ENCODE results near the gene FBXL2.
A peak's percentile ranks its signal among the peaks of the same experiment; 100 is the strongest.

The FBXL2 gene, protein sequence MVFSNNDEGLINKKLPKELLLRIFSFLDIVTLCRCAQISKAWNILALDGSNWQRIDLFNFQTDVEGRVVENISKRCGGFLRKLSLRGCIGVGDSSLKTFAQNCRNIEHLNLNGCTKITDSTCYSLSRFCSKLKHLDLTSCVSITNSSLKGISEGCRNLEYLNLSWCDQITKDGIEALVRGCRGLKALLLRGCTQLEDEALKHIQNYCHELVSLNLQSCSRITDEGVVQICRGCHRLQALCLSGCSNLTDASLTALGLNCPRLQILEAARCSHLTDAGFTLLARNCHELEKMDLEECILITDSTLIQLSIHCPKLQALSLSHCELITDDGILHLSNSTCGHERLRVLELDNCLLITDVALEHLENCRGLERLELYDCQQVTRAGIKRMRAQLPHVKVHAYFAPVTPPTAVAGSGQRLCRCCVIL

DNA sequence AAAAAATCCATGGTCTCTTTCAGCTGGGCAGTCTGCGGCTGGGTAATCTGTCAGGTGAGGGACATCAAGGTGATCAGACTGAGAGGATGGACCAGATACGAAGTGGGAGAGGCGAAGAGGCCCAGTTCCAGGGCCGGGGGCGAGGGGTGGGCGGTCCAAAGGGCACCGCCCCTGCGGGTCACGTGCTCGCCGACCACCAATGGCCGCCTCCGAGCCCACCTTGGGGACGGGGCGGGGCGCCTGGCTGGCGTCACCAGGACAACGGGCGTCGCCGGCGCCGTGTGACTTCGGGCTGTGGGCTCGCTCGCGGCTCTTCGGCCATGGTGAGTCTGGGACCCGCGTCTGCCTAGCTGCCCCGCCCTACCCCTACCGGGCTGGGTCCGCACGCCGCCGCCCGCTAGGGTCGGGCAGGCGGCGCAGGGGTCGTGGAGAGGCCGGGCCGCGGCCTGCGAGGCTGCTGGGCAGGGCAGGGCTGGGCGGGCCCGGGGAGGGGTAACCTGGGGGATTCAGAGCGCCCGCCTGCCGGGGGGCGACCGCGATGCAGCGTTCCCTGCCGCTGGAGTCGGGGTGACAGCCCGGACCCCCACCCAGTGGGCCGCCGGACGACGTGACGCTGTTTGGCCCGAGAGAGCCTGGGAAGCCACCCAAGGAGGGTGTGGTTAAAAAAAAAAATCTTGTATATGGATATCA lies at the start of gene FBXL2:
TSS of gene FBXL2 (plus strand) at position 250 of the 690 bp plus-strand sequence. CDS start at position 321, 71 bp downstream.
- H3K27ac Mint-ChIP-seq: no peak within 1 kb of the TSS
- H3K36me3 Mint-ChIP-seq (ENCODE audit: low read depth): no peaks in the 10 kb centered on the region
- H3K4me3 Mint-ChIP-seq: peak within 1 kb of the TSS; percentile 64
- no peaks in the 10 kb centered on the region for H3K9me3 Mint-ChIP-seq
- peaks cover 42% of the 10 kb centered on the region for H3K27me3 Mint-ChIP-seq
- peaks cover 3% of the 10 kb centered on the region for H3K4me1 Mint-ChIP-seq (ENCODE audit: low read depth)

DNA sequence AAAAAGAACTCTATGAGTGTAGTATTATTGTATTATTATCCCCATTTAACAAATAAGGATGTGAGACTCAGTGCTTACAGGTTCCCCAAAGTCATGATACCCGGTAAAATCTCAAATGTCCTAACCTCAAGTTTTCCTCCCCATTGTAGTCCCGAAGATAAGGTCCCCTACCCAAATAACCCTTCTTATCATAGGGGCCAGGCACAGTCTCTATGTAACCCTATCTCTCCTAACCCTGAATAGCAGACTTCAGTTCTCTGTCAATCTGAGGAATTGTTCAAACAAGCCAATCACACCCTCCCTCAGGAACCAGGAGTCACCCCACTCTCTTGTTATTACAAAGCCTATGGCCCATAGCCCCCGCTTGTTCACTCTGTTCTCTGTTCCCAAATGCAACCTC lies 48.2 kb upstream of the FBXL2 start:
- H3K27me3 Mint-ChIP-seq: peaks cover 20% of the 10 kb centered on the region
- H3K36me3 Mint-ChIP-seq (ENCODE audit: low read depth): no peaks in the 10 kb centered on the region
- no peaks in the 10 kb centered on the region for H3K4me1 Mint-ChIP-seq (ENCODE audit: low read depth)
- H3K27ac Mint-ChIP-seq: no peak overlapping the region
- no peak overlapping the region for H3K4me3 Mint-ChIP-seq
- H3K9me3 Mint-ChIP-seq: no peaks in the 10 kb centered on the region

DNA sequence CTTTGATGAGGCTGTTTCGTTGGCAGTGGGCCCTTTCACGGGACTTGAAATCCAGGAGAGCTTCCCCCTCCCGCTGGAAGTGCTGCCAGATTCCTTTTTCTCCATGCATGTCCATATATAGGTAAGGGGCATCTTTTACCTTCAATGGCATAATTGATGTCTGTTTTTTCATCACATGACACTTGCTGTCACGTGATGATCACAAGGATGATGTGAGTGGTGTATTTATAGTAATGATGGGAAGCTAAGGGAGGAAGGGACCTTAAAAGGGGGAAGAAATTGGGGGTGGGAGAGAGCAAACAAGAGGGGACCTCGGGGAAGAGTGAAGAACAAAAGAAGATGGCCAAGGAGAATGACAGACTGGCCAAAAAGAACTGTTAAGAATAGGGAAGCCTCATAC lies 47.3 kb upstream of the FBXL2 start:
- H3K4me1 Mint-ChIP-seq (ENCODE audit: low read depth): no peaks in the 10 kb centered on the region
- no peak overlapping the region for H3K4me3 Mint-ChIP-seq
- H3K9me3 Mint-ChIP-seq: no peaks in the 10 kb centered on the region
- H3K27me3 Mint-ChIP-seq: peaks cover 14% of the 10 kb centered on the region
- no peaks in the 10 kb centered on the region for H3K36me3 Mint-ChIP-seq (ENCODE audit: low read depth)
- no peak overlapping the region for H3K27ac Mint-ChIP-seq

DNA sequence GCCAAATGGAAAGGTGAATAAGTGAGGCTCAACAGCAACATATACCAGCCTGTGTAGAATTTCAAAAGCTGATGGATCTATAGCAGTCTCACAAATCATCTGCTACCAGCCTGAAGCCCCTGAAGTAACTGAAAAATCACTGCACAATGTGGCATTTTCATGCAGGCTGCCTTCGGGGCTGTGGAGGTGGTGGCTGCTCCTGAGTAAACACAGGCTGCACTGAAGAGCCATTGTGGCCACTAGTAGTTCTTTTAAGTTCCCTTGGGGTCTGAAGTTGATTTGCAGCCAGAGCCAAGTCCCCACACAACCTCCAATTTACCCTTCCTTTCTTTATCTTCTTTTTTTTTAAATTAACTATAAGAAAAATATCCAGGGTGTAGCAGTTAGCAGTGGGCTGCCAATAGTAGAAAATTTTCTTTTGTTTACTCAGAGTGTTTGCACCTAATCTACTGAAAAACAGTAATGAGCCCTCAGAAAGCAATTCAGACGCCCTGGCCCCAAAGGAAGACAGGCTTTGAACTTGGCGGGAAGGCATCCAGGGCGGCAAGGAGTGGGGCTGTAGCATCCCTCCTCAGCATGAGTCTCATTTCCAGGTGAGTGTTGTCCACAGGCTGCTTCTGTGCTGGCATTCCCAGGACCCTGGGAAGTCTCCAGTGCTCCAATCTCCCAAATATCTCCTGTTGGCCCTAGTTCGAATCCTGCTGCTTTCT lies 45.3 kb upstream of the FBXL2 start:
- Mint-ChIP-seq H3K4me1 (ENCODE audit: low read depth) (no peaks in the 10 kb centered on the region), H3K27me3 (peaks cover 25% of the 10 kb centered on the region), H3K36me3 (ENCODE audit: low read depth) (no peaks in the 10 kb centered on the region), H3K27ac (no peak overlapping the region), H3K9me3 (no peaks in the 10 kb centered on the region), H3K4me3 (no peak overlapping the region)

DNA sequence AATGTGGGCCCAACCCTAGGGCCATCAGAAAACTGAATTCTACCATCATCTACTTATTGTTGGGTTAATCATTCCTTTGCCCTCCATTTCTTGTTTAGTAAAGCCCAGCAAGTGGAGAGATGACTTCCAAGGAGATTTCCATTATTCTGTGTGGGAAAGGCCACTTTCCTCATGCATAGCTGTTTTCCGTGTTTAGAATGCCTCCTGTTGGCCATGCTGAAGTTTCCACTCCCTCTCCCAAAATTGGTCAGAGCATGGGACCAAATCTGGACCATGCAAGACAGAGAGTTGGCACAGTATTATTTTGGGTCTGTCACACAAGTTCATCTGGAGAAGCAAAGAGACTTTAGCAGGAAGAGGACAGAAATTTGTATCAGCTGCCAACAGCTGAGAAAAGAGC lies 43.4 kb upstream of the FBXL2 start:
- Mint-ChIP-seq H3K27ac (no peak overlapping the region), H3K36me3 (ENCODE audit: low read depth) (no peaks in the 10 kb centered on the region), H3K9me3 (peaks cover 1% of the 10 kb centered on the region), H3K27me3 (peaks cover 20% of the 10 kb centered on the region), H3K4me1 (ENCODE audit: low read depth) (no peaks in the 10 kb centered on the region), H3K4me3 (no peak overlapping the region)

DNA sequence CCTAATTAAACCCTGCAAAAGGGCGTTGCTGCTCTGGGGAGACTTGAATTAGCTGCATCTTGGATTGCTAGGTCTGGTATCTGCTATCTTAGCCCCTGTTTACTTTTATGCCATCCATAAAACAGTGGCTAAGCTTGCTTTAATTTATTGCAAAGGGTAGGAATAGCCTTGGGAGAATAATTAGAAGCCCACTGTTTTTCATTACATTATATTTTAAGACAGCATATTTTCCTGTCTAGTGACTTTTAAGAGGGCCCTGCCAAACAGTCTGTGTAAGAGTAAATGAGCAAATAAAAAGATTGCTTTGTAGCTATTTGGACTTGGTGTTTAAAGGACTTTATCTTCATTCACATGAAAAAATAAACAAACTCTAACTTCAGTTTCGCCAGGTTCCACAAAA lies 41.2 kb upstream of the FBXL2 start:
- Mint-ChIP-seq H3K4me1 (ENCODE audit: low read depth) (no peaks in the 10 kb centered on the region), H3K27me3 (peaks cover 33% of the 10 kb centered on the region), H3K36me3 (ENCODE audit: low read depth) (no peaks in the 10 kb centered on the region), H3K27ac (no peak overlapping the region), H3K4me3 (no peak overlapping the region), H3K9me3 (peaks cover 5% of the 10 kb centered on the region)

DNA sequence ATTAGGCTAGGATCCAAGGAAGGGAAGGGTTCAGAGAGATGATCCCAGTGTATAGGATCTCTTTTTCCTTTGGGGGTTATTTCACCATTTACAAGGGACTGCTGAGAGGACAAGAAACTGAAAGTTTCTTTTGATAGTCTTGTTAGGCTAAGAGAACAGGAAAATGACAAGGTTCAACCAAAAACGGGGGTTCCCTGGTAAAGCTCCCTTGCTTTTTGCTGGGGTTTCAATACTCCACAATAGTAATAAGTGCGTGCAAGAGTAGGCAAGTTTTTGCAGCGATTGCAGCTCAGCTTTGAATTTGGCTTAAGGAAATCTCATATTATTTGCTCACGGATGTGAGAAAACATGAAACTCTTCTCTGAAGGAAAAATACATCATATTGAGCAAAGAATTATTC lies 39.8 kb upstream of the FBXL2 start:
- Mint-ChIP-seq H3K27me3 (peaks cover 33% of the 10 kb centered on the region), H3K9me3 (peaks cover 5% of the 10 kb centered on the region), H3K27ac (no peak overlapping the region), H3K36me3 (ENCODE audit: low read depth) (no peaks in the 10 kb centered on the region), H3K4me1 (ENCODE audit: low read depth) (no peaks in the 10 kb centered on the region), H3K4me3 (no peak overlapping the region)

DNA sequence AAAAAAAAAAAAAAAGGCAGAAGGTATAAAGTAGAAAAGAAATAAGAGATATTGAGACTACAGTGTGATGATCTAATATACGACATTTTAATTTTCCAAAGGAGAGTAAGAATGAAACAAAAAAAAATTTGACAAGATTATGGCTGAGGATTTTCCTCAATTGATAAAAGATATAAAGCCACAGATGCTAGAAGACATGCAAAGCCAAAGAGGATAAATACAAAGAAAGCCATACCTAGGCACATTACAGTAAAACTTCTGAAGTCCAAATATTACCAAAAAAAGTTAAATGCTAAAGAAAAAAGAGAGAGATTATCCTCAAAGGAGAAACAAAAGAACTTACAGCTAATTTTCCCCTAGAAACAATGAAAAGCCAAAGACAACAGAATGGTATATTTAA lies 38.3 kb upstream of the FBXL2 start:
- H3K36me3 Mint-ChIP-seq (ENCODE audit: low read depth): no peaks in the 10 kb centered on the region
- H3K4me1 Mint-ChIP-seq (ENCODE audit: low read depth): no peaks in the 10 kb centered on the region
- peaks cover 36% of the 10 kb centered on the region for H3K27me3 Mint-ChIP-seq
- H3K4me3 Mint-ChIP-seq: no peak overlapping the region
- peaks cover 5% of the 10 kb centered on the region for H3K9me3 Mint-ChIP-seq
- no peak overlapping the region for H3K27ac Mint-ChIP-seq

DNA sequence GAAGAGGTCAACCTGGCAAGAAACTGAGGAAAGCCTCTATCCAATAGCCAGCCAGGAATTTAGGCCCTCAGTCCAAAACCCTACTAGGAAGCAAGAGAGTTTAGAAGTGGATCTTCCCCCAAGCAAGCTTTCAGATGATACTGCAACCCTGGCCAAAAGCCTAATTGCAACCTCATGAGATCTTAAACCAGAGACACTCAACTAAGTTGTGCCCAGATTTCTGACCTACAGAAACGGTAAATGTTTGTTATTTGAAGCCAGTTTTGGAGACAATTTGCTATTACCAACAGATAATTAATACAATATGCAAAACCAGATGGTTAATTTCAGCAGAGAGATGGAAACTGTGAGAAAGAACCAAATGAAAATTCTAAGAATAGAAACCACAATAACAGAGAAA lies 37.0 kb upstream of the FBXL2 start:
- Mint-ChIP-seq H3K4me3 (no peak overlapping the region), H3K27me3 (peaks cover 42% of the 10 kb centered on the region), H3K9me3 (peaks cover 5% of the 10 kb centered on the region), H3K36me3 (ENCODE audit: low read depth) (no peaks in the 10 kb centered on the region), H3K4me1 (ENCODE audit: low read depth) (no peaks in the 10 kb centered on the region), H3K27ac (no peak overlapping the region)

DNA sequence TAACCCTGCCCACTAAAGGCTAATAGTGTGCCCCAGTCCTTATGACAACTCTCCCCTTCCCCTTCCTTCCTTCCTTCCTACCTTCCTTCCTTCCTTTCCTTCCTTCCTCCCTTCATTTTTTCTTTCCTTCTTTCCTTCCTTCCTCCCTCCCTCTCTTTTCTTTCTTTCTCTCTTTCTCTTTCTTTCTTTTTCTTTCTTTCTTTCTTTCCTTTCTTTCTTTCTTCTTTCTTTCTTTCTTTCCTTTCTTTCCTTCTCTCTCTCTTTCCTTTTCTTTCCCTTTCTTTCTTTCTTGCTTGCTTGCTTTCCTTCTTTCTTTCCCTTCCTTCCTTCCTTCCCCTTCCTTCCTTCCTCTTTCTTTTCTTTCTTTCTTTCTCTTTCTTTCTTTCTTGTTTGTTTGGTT lies 30.5 kb upstream of the FBXL2 start:
- Mint-ChIP-seq H3K27me3 (peaks cover 31% of the 10 kb centered on the region), H3K4me3 (no peak overlapping the region), H3K36me3 (ENCODE audit: low read depth) (no peaks in the 10 kb centered on the region), H3K27ac (no peak overlapping the region), H3K9me3 (no peaks in the 10 kb centered on the region), H3K4me1 (ENCODE audit: low read depth) (no peaks in the 10 kb centered on the region)

DNA sequence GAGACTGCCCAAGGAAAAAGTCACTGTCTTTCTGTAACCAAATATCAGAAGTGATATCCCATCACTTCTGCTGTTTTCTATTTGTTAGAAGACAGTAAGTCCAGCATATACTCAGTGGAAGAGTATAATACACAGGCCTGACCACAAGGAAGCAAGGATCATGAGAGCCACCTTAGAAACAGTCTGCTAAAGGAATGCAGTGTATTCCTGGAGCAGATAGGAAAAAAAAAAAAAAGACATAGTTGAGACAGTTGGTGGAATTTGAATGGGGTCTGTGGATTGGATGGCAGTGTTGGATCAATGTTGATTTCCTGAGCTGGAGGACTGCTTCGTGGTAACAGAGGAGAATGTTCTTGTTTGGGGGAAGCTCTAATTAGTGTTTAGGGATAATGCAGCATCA lies 26.5 kb upstream of the FBXL2 start:
- H3K27me3 Mint-ChIP-seq: peaks cover 32% of the 10 kb centered on the region
- H3K9me3 Mint-ChIP-seq: no peaks in the 10 kb centered on the region
- H3K36me3 Mint-ChIP-seq (ENCODE audit: low read depth): no peaks in the 10 kb centered on the region
- H3K4me1 Mint-ChIP-seq (ENCODE audit: low read depth): no peaks in the 10 kb centered on the region
- H3K27ac Mint-ChIP-seq: no peak overlapping the region
- no peak overlapping the region for H3K4me3 Mint-ChIP-seq

DNA sequence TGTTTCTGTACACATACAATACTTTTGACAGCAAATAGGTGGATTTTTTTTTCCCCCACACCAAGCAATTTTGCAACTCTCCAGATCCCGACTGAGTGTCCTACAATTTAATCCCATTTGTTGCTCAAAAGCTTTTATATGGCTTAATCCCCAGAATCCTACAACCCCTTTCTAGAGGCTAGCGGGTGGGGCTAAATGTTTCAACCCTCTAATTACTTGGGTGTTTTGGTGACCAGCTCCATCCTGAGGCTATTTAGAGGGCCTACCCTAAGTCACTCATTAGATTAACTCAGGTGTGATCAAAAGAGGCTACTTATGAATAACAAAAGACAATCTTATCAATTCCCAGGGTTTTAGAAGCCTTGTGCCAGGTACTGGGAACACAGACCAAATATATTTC lies 21.0 kb upstream of the FBXL2 start:
- Mint-ChIP-seq H3K9me3 (no peaks in the 10 kb centered on the region), H3K27me3 (peaks cover 16% of the 10 kb centered on the region), H3K27ac (no peak overlapping the region), H3K36me3 (ENCODE audit: low read depth) (no peaks in the 10 kb centered on the region), H3K4me1 (ENCODE audit: low read depth) (no peaks in the 10 kb centered on the region), H3K4me3 (no peak overlapping the region)

DNA sequence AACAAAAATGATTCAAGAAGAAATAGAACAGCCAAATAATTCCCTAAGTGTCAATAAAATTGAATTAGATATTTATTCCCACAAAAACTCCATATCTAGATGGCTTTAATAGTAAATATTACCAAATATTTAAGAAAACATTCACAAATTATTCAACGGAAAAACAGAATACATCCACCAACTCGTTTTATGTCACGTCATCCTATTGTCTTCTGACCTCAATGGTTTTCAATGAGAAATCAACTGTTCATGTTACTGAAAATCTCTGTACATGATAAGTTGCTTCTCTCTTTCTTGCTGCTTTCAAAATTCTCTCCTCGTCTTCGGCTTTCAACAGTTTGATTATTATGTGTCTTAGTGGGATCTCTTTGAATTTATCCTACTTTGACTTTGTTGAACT lies 17.1 kb upstream of the FBXL2 start:
- H3K36me3 Mint-ChIP-seq (ENCODE audit: low read depth): no peaks in the 10 kb centered on the region
- H3K27me3 Mint-ChIP-seq: peaks cover 17% of the 10 kb centered on the region
- H3K4me1 Mint-ChIP-seq (ENCODE audit: low read depth): no peaks in the 10 kb centered on the region

DNA sequence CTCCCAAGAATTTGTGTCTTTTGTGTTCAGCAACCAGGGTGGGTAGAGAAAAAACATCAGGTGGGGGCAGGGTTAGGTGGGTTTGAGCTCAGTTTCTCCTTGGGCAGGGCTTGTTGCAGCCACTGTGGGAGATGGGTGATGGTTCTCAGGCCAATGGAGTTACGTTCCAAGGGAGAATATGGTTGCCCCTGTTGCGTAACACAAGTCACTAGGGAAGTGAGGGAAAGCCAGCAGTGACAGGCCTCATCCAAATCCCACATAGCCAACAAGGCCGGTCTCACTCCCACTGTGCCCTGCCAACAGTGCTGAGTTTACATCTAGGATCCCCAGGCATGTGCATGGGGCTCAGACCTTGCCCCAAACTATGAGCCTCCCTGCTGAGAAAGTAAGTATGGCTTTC lies 7.9 kb upstream of the FBXL2 start:
- H3K36me3 Mint-ChIP-seq (ENCODE audit: low read depth): no peaks in the 10 kb centered on the region
- H3K27me3 Mint-ChIP-seq: peaks cover 31% of the 10 kb centered on the region
- H3K9me3 Mint-ChIP-seq: no peaks in the 10 kb centered on the region
- no peak overlapping the region for H3K27ac Mint-ChIP-seq
- H3K4me3 Mint-ChIP-seq: no peak overlapping the region
- H3K4me1 Mint-ChIP-seq (ENCODE audit: low read depth): no peaks in the 10 kb centered on the region

More for the DNA sequence above, 17.1 kb upstream of the FBXL2 start:
- Mint-ChIP-seq H3K27ac (no peak overlapping the region), H3K4me3 (no peak overlapping the region), H3K9me3 (no peaks in the 10 kb centered on the region)

DNA sequence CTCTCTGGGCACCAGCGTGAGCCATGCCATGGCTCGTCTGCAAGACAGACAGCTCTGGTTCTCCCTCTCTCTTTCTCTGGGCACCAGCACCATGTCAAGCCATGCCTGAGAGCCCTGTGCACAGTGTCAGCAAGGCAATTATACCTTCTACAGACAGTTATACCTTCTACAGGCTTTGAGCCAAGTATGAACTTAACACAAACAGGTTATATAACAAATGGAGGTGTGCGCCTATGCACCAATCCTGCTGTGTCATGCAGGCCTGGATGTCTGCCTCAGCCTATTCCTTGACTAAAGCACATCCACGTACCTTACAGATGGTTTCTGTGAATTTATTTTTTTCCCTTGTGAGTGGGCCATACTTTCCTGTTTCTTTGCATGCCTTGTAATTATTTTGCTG lies 5.9 kb upstream of the FBXL2 start:
- Mint-ChIP-seq H3K36me3 (ENCODE audit: low read depth) (no peaks in the 10 kb centered on the region), H3K4me1 (ENCODE audit: low read depth) (no peaks in the 10 kb centered on the region), H3K27me3 (peaks cover 24% of the 10 kb centered on the region), H3K27ac (no peak overlapping the region), H3K9me3 (no peaks in the 10 kb centered on the region), H3K4me3 (no peak overlapping the region)
